Body of pancreas (tissue), 4 donors: ENCODE data around the gene C1orf116. TPM values are rescaled to one million over a fixed set of nuclear protein-coding genes. Genes with fewer than 3 reads are reported as not detected.

Source experiments
- ATAC-seq: fragments of 150-250 bp; one replicate; pipeline ENCODE4 v1.9.1; 2016
- DNase-seq, 4 donors: peaks; one replicate each; pipeline ENCODE4 v3.0.0-alpha.2; 2019
- H3K27ac ChIP-seq, 4 donors: fragments of 200-600 bp; sonication (generic); 1 replicate in 3 of 4; 2 replicates in 1 of 4; pipeline versions ENCODE4 v1.5.1 to v1.6.1; 2016 to 2019; ENCODE audit warnings: mild to moderate bottlenecking in 1 of 4, mixed read lengths in 1 of 4, moderate library complexity in 1 of 4
- H3K27me3 ChIP-seq, 2 donors: fragments of 200-600 bp; sonication (generic); one replicate each; pipeline ENCODE4 v1.6.0; 2016; ENCODE audit warnings: mild to moderate bottlenecking in 1 of 2
- H3K36me3 ChIP-seq, 2 donors: fragments of 200-600 bp; sonication (generic); replicated peaks in 1 of 2; 2 replicates each; pipeline ENCODE4 v1.5.1; 2016; ENCODE audit warnings: low read depth in 2 of 2; ENCODE audit not compliant: insufficient read depth in 1 of 2
- H3K4me1 ChIP-seq: fragments of 200-600 bp; sonication (generic); one replicate; pipeline ENCODE4 v1.6.0; 2016
- H3K4me3 ChIP-seq, 2 donors: fragments of 200-600 bp; sonication (generic); 1 replicate in 1 of 2; 2 replicates in 1 of 2; pipeline ENCODE4 v1.5.1; 2016 to 2019
- H3K9me3 ChIP-seq, 3 donors: fragments of 200-600 bp; sonication (generic); 1 replicate in 2 of 3; 2 replicates in 1 of 3; pipeline ENCODE4 v1.5.1; 2016
- POLR2A ChIP-seq, 3 donors: fragments of 450-650 bp; IDR thresholded peaks; one replicate each; pipeline ENCODE4 v1.6.1; 2016; ENCODE audit warnings: antibody characterized with exemption in 3 of 3, mild to moderate bottlenecking in 2 of 3
- WGBS, 2 donors: methylation state at CpG; one replicate each; pipeline ENCODE4 v1.1.5; 2017; 5-methylcytosine and 5-hydroxymethylcytosine counted together
- intact Hi-C: fragments of 100-400 bp; cut with DNase I; formaldehyde crosslinking; loops from one replicate; pipeline ENCODE4 v1.15.1; 2023
- total RNA-seq, 2 donors: library from RNA; depleted of rRNA; stranded (reverse); fragments of >200 nt; gene quantifications; one replicate each; pipeline ENCODE4 v1.1.0, GENCODE V29; 2016
- TF ChIP-seq, protein P1 (sequence below), 7 experiments: fragments of 450-650 bp in 4 of 7; fragments of 200-600 bp in 3 of 7; sonication (generic) in 3 of 7; IDR thresholded peaks; one replicate each; pipeline ENCODE4 v1.5.1; 2016 to 2019; ENCODE audit warnings: antibody characterized with exemption in 7 of 7

The C1orf116 gene
- total RNA-seq, 2 donors from 2014 or later: 11.2 to 23.3 TPM

GRCh38 chr1:207049974-207050391 is 17.4 kb upstream of the C1orf116 start:
- H3K4me3 ChIP-seq: peak overlapping the region; percentile 75 to 93
- H3K27me3 ChIP-seq: no peaks in the 10 kb centered on the region
- ATAC-seq: no peak
- H3K36me3 ChIP-seq: no peaks in the 10 kb centered on the region
- TF ChIP-seq POLR2A (IDR thresholded peaks at IDR 0.05): no peak
- TF ChIP-seq, protein P1, sequence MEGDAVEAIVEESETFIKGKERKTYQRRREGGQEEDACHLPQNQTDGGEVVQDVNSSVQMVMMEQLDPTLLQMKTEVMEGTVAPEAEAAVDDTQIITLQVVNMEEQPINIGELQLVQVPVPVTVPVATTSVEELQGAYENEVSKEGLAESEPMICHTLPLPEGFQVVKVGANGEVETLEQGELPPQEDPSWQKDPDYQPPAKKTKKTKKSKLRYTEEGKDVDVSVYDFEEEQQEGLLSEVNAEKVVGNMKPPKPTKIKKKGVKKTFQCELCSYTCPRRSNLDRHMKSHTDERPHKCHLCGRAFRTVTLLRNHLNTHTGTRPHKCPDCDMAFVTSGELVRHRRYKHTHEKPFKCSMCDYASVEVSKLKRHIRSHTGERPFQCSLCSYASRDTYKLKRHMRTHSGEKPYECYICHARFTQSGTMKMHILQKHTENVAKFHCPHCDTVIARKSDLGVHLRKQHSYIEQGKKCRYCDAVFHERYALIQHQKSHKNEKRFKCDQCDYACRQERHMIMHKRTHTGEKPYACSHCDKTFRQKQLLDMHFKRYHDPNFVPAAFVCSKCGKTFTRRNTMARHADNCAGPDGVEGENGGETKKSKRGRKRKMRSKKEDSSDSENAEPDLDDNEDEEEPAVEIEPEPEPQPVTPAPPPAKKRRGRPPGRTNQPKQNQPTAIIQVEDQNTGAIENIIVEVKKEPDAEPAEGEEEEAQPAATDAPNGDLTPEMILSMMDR (IDR thresholded peaks at IDR 0.05): peak; percentile 48 to 80 (median 68)
- H3K4me1 ChIP-seq: peaks cover 60% of the 10 kb centered on the region
- intact Hi-C loops: no loop called here
- no peaks in the 10 kb centered on the region for H3K9me3 ChIP-seq
- 0% methylated on average over 6 of the region's 6 CpGs for WGBS, 2 donors
- peak overlapping the region; percentile 90 to 98 (median 94) for H3K27ac ChIP-seq
- DNase-seq: peak; percentile 57 to 71 (median 64)

DNA sequence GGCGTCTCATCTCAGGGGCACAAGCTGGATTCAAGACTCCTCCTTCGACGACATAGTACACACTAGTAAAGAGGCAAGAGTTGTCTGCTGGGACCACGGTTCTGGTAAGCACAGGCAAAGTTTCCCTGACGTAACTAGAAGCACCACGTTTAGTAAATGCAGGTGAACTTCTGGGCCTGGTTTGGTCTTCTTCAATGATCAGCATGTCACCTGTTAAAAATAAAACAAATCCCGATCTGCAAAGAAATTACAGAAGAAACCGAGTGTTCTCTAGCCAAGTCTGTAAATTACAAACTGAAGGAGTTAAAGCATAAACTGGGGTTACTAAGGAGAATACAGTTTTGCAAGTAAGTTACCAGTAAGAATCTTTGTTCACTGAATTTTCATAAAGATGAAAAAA is 17.0 kb upstream of the C1orf116 start:
- no peak for TF ChIP-seq POLR2A (IDR thresholded peaks at IDR 0.05)
- TF ChIP-seq, protein P1 (IDR thresholded peaks at IDR 0.05): no peak
- intact Hi-C loops: no loop called here
- H3K4me1 ChIP-seq: peaks cover 60% of the 10 kb centered on the region
- DNase-seq: no peak
- H3K36me3 ChIP-seq: no peaks in the 10 kb centered on the region
- ATAC-seq: no peak
- WGBS, 2 donors: 34 to 44% methylated on average over 8 of the region's 8 CpGs
- H3K27me3 ChIP-seq: no peaks in the 10 kb centered on the region
- no peaks in the 10 kb centered on the region for H3K9me3 ChIP-seq
- H3K27ac ChIP-seq: peak overlapping the region in 2 of 4 donors; percentile 93 to 95
- peak overlapping the region in 1 of 2 donors; percentile 75 for H3K4me3 ChIP-seq

GRCh38 chr1:207049054-207049453 is 16.5 kb upstream of the C1orf116 start:
- TF ChIP-seq, protein P1 (IDR thresholded peaks at IDR 0.05): no peak
- TF ChIP-seq POLR2A (IDR thresholded peaks at IDR 0.05): no peak
- intact Hi-C loops: no loop called here
- no peaks in the 10 kb centered on the region for H3K9me3 ChIP-seq
- no peak overlapping the region for H3K27ac ChIP-seq
- ATAC-seq (no peak), DNase-seq (no peak)
- WGBS, 2 donors: 64 to 71% methylated on average over 4 of the region's 4 CpGs
- peaks cover 59% of the 10 kb centered on the region for H3K4me1 ChIP-seq
- H3K27me3 ChIP-seq: no peaks in the 10 kb centered on the region
- no peaks in the 10 kb centered on the region for H3K36me3 ChIP-seq
- no peak overlapping the region for H3K4me3 ChIP-seq

DNA sequence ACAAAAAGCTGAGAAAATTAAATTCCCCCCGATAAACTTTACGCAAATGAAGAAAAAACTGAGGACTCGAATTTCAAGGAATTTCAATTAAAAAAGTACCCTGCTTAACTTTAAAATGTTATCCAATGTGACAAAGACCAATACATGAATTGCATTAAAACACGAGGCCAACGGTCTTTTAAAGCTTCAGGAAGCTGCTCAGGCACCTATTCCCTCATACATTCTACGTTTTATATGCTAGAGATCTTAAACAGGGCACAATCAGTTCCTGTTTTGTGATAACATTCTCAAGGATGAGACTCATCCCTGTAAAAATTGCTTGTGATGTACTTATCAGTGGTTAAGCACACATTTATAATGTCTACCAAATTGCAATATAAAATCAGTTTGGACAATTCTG is 15.5 kb upstream of the C1orf116 start:
- Histone ChIP-seq H3K27me3 (no peaks in the 10 kb centered on the region), H3K4me3 (no peak overlapping the region), H3K36me3 (no peaks in the 10 kb centered on the region), H3K4me1 (peaks cover 53% of the 10 kb centered on the region), H3K27ac (no peak overlapping the region), H3K9me3 (no peaks in the 10 kb centered on the region)
- TF ChIP-seq POLR2A (IDR thresholded peaks at IDR 0.05): no peak
- TF ChIP-seq, protein P1 (IDR thresholded peaks at IDR 0.05): no peak
- no peak for ATAC-seq
- no peak for DNase-seq
- WGBS, 2 donors: 72 to 79% methylated on average over 6 of the region's 6 CpGs
- intact Hi-C loops: no loop called here

DNA sequence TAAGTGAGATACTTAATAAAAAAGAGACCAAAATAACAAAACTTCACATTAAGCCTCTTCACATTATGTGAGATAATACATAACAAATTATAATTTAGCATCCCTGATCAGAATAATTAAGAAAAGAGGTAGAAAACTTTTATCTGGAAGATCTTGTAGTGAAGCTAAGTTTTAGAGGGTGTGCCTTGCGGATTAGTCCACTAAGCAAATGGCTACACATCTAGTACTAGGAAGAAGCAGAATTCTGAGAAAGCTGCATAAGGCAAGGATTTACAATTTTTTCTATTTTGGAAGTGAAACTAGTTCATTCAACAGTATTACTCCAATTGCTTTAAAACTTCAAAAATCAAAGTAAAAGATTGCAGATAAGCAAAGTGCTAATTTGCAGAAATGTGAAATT is 14.9 kb upstream of the C1orf116 start:
- no peak for ATAC-seq
- intact Hi-C loops: no loop called here

More for the DNA sequence above, 14.9 kb upstream of the C1orf116 start:
- no peaks in the 10 kb centered on the region for H3K36me3 ChIP-seq
- H3K4me1 ChIP-seq: peaks cover 51% of the 10 kb centered on the region
- WGBS, 2 donors: 86 to 92% methylated on average over 1 of the region's 1 CpG
- H3K9me3 ChIP-seq: no peaks in the 10 kb centered on the region
- H3K27ac ChIP-seq: no peak overlapping the region
- no peak for DNase-seq
- TF ChIP-seq, protein P1 (IDR thresholded peaks at IDR 0.05): no peak
- no peak for TF ChIP-seq POLR2A (IDR thresholded peaks at IDR 0.05)
- H3K27me3 ChIP-seq: no peaks in the 10 kb centered on the region
- H3K4me3 ChIP-seq: no peak overlapping the region
